ENCODE measurements around the gene MMS19. TPM values are rescaled to one million over a fixed set of nuclear protein-coding genes. Genes with fewer than 3 reads are reported as not detected.
"Not testable (repeated sequence)": the region's sequence is repeated elsewhere in the genome, so short reads cannot be mapped to it uniquely, and the experiment has no call there.

MMS19 gene
- total RNA-seq, 4 donors from 2014 or later, result 62.8 to 116 (median 106) TPM

DNA sequence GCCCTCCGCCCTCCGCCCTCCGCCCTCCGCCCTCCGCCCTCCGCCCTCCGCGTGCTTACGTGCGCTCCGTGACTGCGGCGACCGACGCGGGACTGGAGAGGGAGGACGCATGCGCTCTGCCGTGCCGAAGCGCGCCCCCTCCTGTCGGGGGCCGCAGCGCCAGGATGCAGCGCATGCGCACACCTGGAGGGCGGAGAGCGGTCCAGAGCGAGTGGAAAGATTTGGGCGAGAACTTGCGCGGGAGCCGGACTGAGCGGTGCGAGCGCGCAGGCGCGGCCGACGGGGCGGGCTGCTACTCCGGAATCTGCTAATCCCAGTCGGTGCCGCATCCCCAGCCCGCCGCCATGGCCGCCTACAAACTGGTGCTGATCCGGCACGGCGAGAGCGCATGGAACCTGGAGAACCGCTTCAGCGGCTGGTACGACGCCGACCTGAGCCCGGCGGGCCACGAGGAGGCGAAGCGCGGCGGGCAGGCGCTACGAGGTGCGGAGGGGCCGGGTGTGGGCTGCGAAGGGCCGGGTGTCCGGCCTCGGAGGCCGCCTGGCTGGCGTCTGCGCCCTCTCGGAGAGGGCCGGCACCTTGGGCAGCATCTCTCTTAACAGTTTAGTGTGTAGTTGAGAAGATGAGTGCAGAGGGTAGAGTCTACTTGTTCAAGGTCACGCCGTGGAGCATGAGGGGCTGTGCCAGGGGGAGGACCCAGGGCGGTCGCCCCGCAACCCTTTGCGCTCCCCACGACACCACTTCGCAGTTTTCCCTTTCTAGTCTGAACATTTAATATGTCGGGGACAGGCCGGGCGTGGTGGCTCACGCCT is 72.1 kb downstream of the MMS19 start, which contains the start of gene PGAM1:
Gene PGAM1, plus strand, starts transcription at position 228 of the 812 bp plus-strand sequence. Its CDS starts 117 bp downstream, at position 345.
- Histone ChIP-seq H3K4me1 (peaks cover 6 to 29% (median 22%) of the 10 kb centered on the region in 4 donors), H3K36me3 (peaks cover 0 to 7% (median 4%) of the 10 kb centered on the region in 4 donors), H3K27ac (peak within 1 kb of the TSS; percentile 92 to 96 (median 94)), H3K9me3 (no peaks in the 10 kb centered on the region), H3K4me3 (peak within 1 kb of the TSS; percentile 65 to 85 (median 74)), H3K27me3 (no peaks in the 10 kb centered on the region)
- in situ Hi-C loops (cut with MboI; ENCODE audit: low pct_ligation_motif_present in 1 of 4, low pct_unique_long_range_greater_than_20kb in 1 of 4, low sequenced_read_pairs in 3 of 4) (no loop called here), intact Hi-C loops (cut with DNase I; ENCODE audit: low total_unique reads) (no loop called here)
- DNase-seq, result peak; percentile 95
- 0% methylated on average over 49 of the region's 90 CpGs; no CpG with 5 or more reads in 1 of the 2 donors for WGBS, 2 donors (ENCODE audit: low coverage in 1 of 2)
- TF ChIP-seq POLR2AphosphoS5 (IDR thresholded peaks at IDR 0.05) (peak; percentile 86 to 95 (median 91)), POLR2A (IDR thresholded peaks at IDR 0.05) (peak; percentile 92), EP300 (IDR thresholded peaks at IDR 0.05; ENCODE audit: low read depth) (no peak)
- TF ChIP-seq, protein P1, sequence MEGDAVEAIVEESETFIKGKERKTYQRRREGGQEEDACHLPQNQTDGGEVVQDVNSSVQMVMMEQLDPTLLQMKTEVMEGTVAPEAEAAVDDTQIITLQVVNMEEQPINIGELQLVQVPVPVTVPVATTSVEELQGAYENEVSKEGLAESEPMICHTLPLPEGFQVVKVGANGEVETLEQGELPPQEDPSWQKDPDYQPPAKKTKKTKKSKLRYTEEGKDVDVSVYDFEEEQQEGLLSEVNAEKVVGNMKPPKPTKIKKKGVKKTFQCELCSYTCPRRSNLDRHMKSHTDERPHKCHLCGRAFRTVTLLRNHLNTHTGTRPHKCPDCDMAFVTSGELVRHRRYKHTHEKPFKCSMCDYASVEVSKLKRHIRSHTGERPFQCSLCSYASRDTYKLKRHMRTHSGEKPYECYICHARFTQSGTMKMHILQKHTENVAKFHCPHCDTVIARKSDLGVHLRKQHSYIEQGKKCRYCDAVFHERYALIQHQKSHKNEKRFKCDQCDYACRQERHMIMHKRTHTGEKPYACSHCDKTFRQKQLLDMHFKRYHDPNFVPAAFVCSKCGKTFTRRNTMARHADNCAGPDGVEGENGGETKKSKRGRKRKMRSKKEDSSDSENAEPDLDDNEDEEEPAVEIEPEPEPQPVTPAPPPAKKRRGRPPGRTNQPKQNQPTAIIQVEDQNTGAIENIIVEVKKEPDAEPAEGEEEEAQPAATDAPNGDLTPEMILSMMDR (IDR thresholded peaks at IDR 0.05), result peak; percentile 35 to 77 (median 59)

DNA sequence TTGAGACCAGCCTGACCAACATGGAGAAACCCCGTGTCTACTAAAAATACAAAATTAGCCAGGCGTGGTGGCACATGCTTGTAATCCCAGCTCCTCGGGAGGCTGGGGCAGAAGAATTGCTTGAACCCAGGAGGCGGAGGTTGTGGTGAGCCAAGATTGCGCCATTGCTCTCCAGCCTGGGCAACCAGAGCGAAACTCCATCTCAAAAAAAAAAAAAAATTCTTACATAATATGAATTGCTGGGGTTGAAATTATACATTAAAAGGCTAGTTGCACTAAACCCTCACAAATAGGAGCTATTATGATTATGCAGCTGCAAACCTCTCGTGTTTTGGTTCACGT is 74.5 kb downstream of the MMS19 start:
- H3K4me3 ChIP-seq; H3K27ac ChIP-seq; H3K36me3 ChIP-seq; intact Hi-C loops (cut with DNase I; ENCODE audit: low total_unique reads); in situ Hi-C loops (cut with MboI; ENCODE audit: low pct_ligation_motif_present in 1 of 4, low pct_unique_long_range_greater_than_20kb in 1 of 4, low sequenced_read_pairs in 3 of 4); H3K27me3 ChIP-seq; H3K9me3 ChIP-seq; DNase-seq: not testable (repeated sequence)
- H3K4me1 ChIP-seq, result peaks cover 6 to 34% (median 27%) of the 10 kb centered on the region in 4 donors
- 85 to 93% methylated on average over 3 to 8 of the region's 8 CpGs for WGBS, 2 donors (ENCODE audit: low coverage in 1 of 2)

DNA sequence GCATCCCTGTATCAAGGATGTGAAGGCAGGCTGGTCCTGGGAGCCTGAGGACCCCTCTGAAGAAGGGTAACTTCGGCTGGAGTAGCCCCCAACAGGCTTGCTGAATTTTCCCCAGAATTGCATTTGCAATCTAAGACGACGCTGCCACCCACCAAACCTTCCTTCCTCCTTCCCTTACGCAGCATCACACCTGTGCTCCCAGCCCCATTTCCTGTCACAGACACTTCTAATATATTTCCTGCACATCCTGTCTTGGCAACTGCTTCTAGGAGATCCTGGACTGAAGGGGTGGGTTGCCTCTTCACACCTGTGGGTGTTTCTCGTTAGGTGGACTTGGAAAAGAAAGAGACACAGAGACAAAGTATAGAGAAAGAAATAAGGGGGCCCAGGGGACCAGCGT is 81.7 kb downstream of the MMS19 start:
- H3K9me3 ChIP-seq, result no peaks in the 10 kb centered on the region
- in situ Hi-C loops (cut with MboI; ENCODE audit: low pct_ligation_motif_present in 1 of 4, low pct_unique_long_range_greater_than_20kb in 1 of 4, low sequenced_read_pairs in 3 of 4) (no loop called here), intact Hi-C loops (cut with DNase I; ENCODE audit: low total_unique reads) (no loop called here)
- no peak for DNase-seq
- no peaks in the 10 kb centered on the region for H3K27me3 ChIP-seq
- H3K4me3 ChIP-seq, result no peak overlapping the region
- 65 to 100% methylated on average over 1 to 6 of the region's 6 CpGs for WGBS, 2 donors (ENCODE audit: low coverage in 1 of 2)
- H3K27ac ChIP-seq, result no peak overlapping the region
- H3K36me3 ChIP-seq, result no peaks in the 10 kb centered on the region
- TF ChIP-seq POLR2AphosphoS5 (IDR thresholded peaks at IDR 0.05) (no peak), EP300 (IDR thresholded peaks at IDR 0.05; ENCODE audit: low read depth) (no peak), POLR2A (IDR thresholded peaks at IDR 0.05) (no peak)
- TF ChIP-seq, protein P1 (IDR thresholded peaks at IDR 0.05), result no peak
- peaks cover 5 to 15% (median 11%) of the 10 kb centered on the region in 4 donors for H3K4me1 ChIP-seq

DNA sequence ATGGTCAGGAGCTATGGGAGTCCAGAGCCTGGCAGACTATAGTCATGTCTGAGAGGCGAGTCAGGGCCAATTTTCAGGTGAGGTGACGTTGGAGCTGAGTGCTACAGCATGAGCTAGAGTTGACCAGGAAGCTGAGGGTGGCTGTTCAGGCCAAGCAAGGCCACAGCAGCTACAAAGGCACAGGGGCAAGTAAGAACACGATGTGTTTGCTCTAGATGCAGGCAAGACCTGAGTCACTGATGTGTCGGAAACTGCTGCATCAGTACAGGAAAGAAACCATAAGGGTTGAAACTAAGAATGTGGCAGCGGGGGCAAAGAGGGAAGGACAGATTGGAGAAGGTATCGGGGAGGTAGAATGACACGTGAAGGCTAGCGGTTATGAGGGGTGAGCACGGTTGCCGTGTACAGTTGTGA is 85.3 kb downstream of the MMS19 start:
- no peak for DNase-seq
- WGBS, 2 donors (ENCODE audit: low coverage in 1 of 2), result 76 to 82% methylated on average over 9 to 10 of the region's 10 CpGs
- TF ChIP-seq, protein P1 (IDR thresholded peaks at IDR 0.05), result no peak
- TF ChIP-seq POLR2AphosphoS5 (IDR thresholded peaks at IDR 0.05), result no peak
- no peak for TF ChIP-seq POLR2A (IDR thresholded peaks at IDR 0.05)
- TF ChIP-seq EP300 (IDR thresholded peaks at IDR 0.05; ENCODE audit: low read depth), result no peak
- intact Hi-C loops (cut with DNase I; ENCODE audit: low total_unique reads) (no loop called here), in situ Hi-C loops (cut with MboI; ENCODE audit: low pct_ligation_motif_present in 1 of 4, low pct_unique_long_range_greater_than_20kb in 1 of 4, low sequenced_read_pairs in 3 of 4) (no loop called here)
- H3K36me3 ChIP-seq, result no peaks in the 10 kb centered on the region
- H3K4me1 ChIP-seq, result peaks cover 0 to 10% (median 7%) of the 10 kb centered on the region in 4 donors
- H3K27me3 ChIP-seq, result no peaks in the 10 kb centered on the region
- H3K9me3 ChIP-seq, result no peaks in the 10 kb centered on the region
- H3K27ac ChIP-seq, result no peak overlapping the region
- H3K4me3 ChIP-seq, result no peak overlapping the region

All from transverse colon (tissue), 4 donors.